IPS-20b (cell line): ENCODE measurements around the gene ATF3.

Experiments used
- H3K27ac ChIP-seq: one replicate; pipeline ENCODE4 v1.5.1; 2013; ENCODE audit warnings: low read length
- H3K27me3 ChIP-seq: 2 replicates; pipeline ENCODE4 v1.6.1; 2013; ENCODE audit warnings: mild to moderate bottlenecking, low read length, inconsistent platforms; ENCODE audit not compliant: insufficient read depth
- H3K36me3 ChIP-seq: 2 replicates; pipeline ENCODE4 v1.6.1; 2013; ENCODE audit warnings: low read depth, mild to moderate bottlenecking, inconsistent platforms, low read length, moderate library complexity; ENCODE audit not compliant: insufficient read depth
- H3K4me1 ChIP-seq: 2 replicates; pipeline ENCODE4 v1.6.1; 2013; ENCODE audit warnings: mild to moderate bottlenecking, control low read depth, inconsistent platforms, low read length, moderate library complexity; ENCODE audit not compliant: insufficient read depth
- H3K4me3 ChIP-seq: 2 replicates; pipeline ENCODE4 v1.5.1; 2013; ENCODE audit warnings: mild to moderate bottlenecking, low read length, inconsistent platforms
- H3K9ac ChIP-seq: 2 replicates; pipeline ENCODE4 v1.6.1; 2013; ENCODE audit warnings: low read depth, mild to moderate bottlenecking, inconsistent platforms, low read length, moderate library complexity
- H3K9me3 ChIP-seq: 2 replicates; pipeline ENCODE4 v1.6.1; 2013; ENCODE audit warnings: mild to moderate bottlenecking, low read depth, low read length, inconsistent platforms; ENCODE audit not compliant: insufficient read depth

ATF3 gene

GRCh38 chr1:212575333-212575732 is 33.2 kb upstream of the ATF3 start:
- Histone ChIP-seq H3K27me3 (no peaks in the 10 kb centered on the region), H3K36me3 (no peaks in the 10 kb centered on the region), H3K4me1 (no peaks in the 10 kb centered on the region), H3K27ac (no peak overlapping the region), H3K4me3 (no peak overlapping the region), H3K9ac (no peak overlapping the region), H3K9me3 (no peaks in the 10 kb centered on the region)

DNA sequence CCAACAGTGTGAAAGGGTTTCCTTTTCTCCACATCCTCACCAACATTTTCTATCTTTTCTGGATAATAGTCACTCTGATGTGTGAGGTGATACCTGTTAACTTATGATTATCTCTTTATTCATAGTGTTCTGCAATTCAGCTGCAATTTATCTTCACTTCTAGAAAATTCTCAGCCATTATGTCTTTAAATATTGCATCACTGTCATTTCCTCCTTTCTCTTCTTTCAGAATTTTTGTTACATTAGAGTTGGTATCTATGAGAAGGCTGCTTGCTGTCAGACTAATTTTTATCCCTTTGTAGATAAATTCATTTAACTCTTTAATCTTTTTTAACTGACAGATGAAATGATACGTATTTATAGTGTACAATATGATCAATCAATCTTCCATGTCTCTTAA is 30.5 kb upstream of the ATF3 start:
- Histone ChIP-seq H3K9ac (no peak overlapping the region), H3K4me3 (no peak overlapping the region), H3K27me3 (no peaks in the 10 kb centered on the region), H3K36me3 (no peaks in the 10 kb centered on the region), H3K9me3 (no peaks in the 10 kb centered on the region), H3K4me1 (no peaks in the 10 kb centered on the region), H3K27ac (no peak overlapping the region)

DNA sequence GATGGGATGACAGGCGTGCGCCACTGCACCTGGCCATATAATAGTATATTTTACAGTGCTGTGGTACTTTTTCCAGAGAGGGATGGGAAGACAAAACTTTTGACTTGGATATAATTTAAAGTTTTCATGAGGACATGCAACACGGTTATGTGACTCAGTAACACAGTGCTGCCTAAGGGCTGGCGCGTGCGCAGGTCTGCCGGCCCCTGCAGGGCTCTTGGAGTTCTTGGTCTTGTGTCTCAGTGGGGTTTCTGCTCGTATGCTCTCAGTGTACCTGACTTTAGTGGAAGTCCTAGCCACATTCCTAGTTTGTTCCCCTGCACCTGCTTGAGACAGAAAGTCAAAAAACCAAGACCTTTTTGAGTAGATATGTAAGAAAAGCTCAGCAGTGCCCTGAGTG is 27.5 kb upstream of the ATF3 start:
- Histone ChIP-seq H3K27me3 (no peaks in the 10 kb centered on the region), H3K4me1 (no peaks in the 10 kb centered on the region), H3K4me3 (no peak overlapping the region), H3K27ac (no peak overlapping the region), H3K9me3 (no peaks in the 10 kb centered on the region), H3K36me3 (no peaks in the 10 kb centered on the region), H3K9ac (no peak overlapping the region)

GRCh38 chr1:212582291-212582690 is 26.3 kb upstream of the ATF3 start:
- Histone ChIP-seq H3K36me3 (no peaks in the 10 kb centered on the region), H3K27me3 (no peaks in the 10 kb centered on the region), H3K27ac (no peak overlapping the region), H3K9me3 (no peaks in the 10 kb centered on the region), H3K4me3 (no peak overlapping the region), H3K9ac (no peak overlapping the region), H3K4me1 (peaks cover 1% of the 10 kb centered on the region; the same call in 1 of the 2 replicates)

GRCh38 chr1:212582808-212583615 is 25.5 kb upstream of the ATF3 start:
- Histone ChIP-seq H3K27ac (no peak overlapping the region), H3K9me3 (no peaks in the 10 kb centered on the region), H3K4me3 (no peak overlapping the region), H3K36me3 (no peaks in the 10 kb centered on the region), H3K9ac (no peak overlapping the region), H3K4me1 (peaks cover 4% of the 10 kb centered on the region; the same call in 1 of the 2 replicates), H3K27me3 (no peaks in the 10 kb centered on the region)

- Histone ChIP-seq H3K27me3 (no peaks in the 10 kb centered on the region), H3K27ac (no peak overlapping the region), H3K4me3 (no peak overlapping the region), H3K9me3 (no peaks in the 10 kb centered on the region), H3K4me1 (peaks cover 4% of the 10 kb centered on the region; the same call in 1 of the 2 replicates), H3K9ac (no peak overlapping the region), H3K36me3 (no peaks in the 10 kb centered on the region)
These were observed 24.9 kb upstream of the ATF3 start for GRCh38 chr1:212583643-212584042.

DNA sequence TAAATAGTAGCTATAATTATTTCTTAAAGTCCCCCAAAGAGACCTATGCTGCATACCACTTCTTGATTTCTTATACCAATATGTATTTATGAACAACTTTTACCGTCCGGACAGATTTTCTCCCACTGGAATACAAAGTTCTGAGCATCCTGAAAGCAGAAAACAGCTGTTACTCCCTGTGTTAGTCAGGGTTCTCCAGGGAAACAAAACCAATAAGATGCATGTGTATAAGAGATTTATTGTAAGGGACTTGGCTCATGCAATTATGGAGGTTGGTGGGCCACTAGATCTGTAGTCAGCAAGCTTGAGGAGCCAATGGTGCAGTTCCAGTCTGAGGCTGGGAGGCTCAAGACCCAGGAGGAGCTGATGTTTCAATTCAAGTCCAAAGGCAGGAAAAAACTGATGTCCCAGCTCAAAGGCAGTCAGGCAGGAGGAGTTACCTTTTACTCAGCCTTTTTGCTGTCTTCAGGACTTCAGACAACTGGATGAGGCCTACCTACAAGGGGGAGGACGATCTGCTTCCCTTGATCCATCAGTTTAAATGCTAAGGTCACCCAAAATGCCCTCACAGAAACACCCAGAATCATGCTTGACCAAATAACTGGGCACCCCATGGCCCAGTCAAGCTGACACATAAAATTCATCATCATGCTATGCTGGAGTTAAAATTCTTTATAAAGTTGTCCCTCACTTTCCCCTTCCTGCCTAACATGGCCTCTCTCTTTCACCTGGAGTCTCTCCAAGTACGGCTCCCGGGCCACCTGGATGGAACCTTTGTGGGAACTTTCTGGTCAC is 24.3 kb upstream of the ATF3 start:
- no peak overlapping the region for H3K27ac ChIP-seq
- no peak overlapping the region for H3K4me3 ChIP-seq
- no peaks in the 10 kb centered on the region for H3K36me3 ChIP-seq
- no peaks in the 10 kb centered on the region for H3K9me3 ChIP-seq
- peaks cover 4% of the 10 kb centered on the region; the same call in 1 of the 2 replicates for H3K4me1 ChIP-seq
- H3K9ac ChIP-seq, result no peak overlapping the region
- no peaks in the 10 kb centered on the region for H3K27me3 ChIP-seq

- Histone ChIP-seq H3K4me1 (peaks cover 4% of the 10 kb centered on the region; the same call in 1 of the 2 replicates), H3K9me3 (no peaks in the 10 kb centered on the region), H3K27ac (no peak overlapping the region), H3K4me3 (no peak overlapping the region), H3K27me3 (no peaks in the 10 kb centered on the region), H3K36me3 (no peaks in the 10 kb centered on the region), H3K9ac (no peak overlapping the region)
These were observed 23.4 kb upstream of the ATF3 start for GRCh38 chr1:212585210-212585609.

- H3K9ac ChIP-seq, result no peak overlapping the region
- no peaks in the 10 kb centered on the region for H3K9me3 ChIP-seq
- H3K4me3 ChIP-seq, result no peak overlapping the region
- H3K27ac ChIP-seq, result no peak overlapping the region
- H3K4me1 ChIP-seq, result peaks cover 4% of the 10 kb centered on the region; the same call in 1 of the 2 replicates
- no peaks in the 10 kb centered on the region for H3K27me3 ChIP-seq
- no peaks in the 10 kb centered on the region for H3K36me3 ChIP-seq
These were observed 22.1 kb upstream of the ATF3 start for GRCh38 chr1:212586206-212587015.

DNA sequence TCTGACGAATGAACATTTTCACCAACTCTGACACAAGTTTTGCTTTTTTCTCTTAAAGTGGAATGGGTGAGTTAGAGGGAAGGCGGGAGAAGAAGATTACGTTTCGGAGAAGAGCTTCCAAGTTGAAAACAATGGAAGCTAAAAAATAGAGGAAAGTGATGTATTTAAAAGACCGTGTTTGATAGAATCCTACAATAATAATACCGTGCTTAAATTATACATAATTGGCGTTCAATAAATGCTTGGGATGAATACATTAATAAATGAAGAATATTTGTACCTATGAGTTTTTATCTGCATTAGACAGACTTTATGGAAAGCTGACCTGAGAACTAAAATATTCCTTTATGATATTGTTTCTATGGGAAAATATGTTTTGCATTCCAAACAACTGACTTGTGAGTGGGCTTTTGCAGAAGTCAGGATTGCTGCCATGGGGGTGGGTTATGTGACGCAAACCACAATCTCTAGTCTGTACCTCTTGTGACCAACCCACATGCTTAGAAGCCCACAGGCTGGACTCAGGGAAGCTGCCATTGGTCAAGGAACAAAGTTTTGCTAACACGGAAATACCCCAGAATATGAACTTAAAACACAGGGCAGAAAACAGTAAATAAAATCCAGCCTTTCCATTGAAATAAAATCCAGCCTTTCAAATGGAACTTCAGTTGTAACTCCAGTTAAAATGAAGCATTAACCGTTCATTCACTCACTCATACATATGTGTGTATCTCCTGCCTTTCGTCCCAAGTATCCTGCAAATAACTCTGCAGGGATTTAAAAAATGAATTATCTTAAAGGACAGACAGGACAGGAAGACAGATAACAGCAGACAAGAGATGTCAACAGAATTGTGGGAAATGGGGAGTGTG is 21.3 kb upstream of the ATF3 start:
- no peaks in the 10 kb centered on the region; the same call in 1 of the 2 replicates for H3K27me3 ChIP-seq
- H3K9ac ChIP-seq, result no peak overlapping the region
- no peaks in the 10 kb centered on the region for H3K36me3 ChIP-seq
- H3K9me3 ChIP-seq, result no peaks in the 10 kb centered on the region
- peaks cover 4% of the 10 kb centered on the region; the same call in 1 of the 2 replicates for H3K4me1 ChIP-seq
- no peak overlapping the region for H3K4me3 ChIP-seq
- H3K27ac ChIP-seq, result no peak overlapping the region
